Measurements from ENCODE around the gene LRMDA.
"Not testable (repeated sequence)": the region's sequence is repeated elsewhere in the genome, so short reads cannot be mapped to it uniquely, and the experiment has no call there.

The LRMDA gene

DNA sequence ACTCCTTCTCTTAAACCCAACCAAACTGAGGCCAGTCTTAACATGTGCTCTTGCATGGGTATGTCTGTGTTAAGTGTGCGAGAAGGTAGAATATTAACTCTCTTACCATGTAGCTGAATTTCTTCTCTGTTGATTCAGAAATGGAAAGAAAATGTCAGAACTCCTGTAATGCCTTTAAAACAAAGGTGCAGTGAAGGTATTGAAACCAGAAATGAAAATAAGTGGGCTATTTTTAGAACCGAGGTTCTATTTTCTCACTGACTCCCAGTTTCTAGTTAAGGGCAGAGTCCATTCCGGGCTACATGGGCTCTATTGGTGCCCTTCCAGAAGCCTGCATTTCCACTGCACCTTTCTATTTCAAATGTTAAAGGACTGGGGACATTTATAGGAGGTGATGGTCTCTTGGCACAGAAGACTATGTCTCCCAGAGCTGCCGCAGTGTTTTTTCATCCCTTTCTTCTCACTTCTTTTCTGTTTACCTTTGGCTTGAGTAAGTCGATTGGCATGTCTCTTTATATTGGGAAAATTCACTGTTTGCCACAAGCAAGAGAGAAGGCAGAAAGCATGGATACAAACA, 174.9 kb downstream of the LRMDA start:
- DNase-seq (ENCODE audit: low read depth in 2 of 2, low spot score in 1 of 2), result no peak

DNA sequence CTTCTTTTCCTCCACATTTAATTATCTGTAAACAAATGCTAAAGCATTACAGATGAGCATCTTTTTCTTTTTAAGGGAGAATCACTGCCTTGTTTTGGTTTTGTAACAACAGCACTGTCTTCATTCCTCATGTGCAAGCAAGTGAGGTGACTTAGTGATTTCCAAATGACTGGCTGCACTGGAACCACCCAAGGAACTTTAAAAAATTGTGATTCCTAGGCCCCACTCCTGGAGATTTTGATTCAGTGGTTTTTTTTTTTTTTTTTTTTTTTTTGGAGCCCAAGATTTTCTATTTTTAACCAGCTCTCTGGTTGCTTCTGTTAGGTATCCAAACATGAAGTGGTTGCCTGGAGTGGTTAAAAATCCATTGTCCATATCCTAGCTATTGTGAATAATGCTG, 176.2 kb downstream of the LRMDA start:
- no peak for DNase-seq (ENCODE audit: low read depth in 2 of 2, low spot score in 1 of 2)

DNA sequence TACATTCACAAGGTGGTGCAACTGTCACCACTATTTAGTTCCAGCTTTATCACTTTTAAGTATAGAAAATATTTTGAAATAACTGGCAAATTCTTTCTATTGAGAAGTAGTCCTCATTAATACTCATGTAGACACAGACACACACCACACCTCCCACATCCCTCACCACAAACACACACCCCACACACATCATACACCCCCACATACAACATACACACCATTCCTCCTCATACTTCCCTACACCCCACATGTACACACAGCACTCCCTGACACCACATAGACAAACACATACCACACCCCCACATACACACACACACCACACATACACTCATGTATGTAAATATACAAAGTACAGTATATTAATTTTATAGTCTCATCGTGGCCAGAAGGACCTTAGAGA, 178.8 kb downstream of the LRMDA start:
- DNase-seq (ENCODE audit: low read depth in 2 of 2, low spot score in 1 of 2), result no peak

DNA sequence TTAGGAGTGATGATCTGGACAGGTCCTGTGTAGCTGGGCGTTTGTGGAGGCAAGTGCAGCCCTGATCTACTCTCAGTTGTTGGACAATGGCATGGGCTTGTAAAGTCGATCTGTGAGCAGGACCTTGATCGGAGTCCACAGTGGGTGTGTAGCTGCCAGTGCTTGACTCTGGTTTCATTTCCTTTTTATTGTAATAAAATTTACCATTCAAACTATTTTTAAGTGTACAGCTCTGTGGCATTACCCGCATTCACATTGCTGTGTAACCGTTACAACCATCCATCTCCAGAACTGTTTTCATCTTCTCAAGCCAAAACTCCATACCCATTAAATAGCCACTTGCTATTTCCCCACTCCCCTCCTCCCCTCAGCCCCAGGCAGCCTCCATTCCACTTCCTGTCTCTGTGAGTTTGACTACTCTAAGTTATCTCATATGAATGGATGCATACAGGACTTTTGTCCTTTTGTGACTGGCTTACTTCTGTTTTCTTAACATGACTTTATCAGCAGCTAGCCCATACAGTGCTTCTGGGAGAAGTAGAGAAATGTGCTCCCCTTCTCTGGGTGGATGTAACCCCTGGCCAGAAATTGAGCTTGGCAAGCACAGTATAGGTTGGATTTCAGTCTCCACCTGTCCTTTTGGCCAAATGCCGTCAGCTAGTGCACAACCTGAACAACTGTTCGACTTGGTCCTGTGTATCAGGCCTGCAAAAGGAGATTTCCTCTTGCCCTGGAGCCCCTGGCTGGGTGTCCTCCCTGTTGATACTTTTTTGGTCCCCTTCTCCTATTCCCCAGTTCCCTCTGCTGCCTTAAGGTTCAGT, 180.0 kb downstream of the LRMDA start:
- DNase-seq (ENCODE audit: low read depth in 2 of 2, low spot score in 1 of 2), result no peak

DNA sequence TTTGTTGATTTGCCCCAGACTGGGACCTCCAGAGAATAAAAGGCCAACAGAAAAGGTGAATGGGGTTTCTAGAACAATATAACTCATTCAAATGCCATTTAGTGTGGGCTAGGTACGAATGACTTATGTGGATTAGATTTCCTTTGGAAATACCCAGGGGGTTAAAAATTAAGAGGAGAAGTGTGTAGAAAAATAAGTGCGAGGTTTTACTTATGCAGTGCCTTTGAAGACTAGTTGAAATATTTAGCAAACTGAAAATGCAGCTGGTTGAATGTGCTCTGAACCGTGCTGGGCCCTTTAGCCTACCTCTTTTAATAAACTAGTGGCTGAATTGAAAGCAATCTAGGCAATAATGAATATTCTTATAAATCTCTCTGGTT, 180.6 kb downstream of the LRMDA start:
- no peak for DNase-seq (ENCODE audit: low read depth in 2 of 2, low spot score in 1 of 2)

DNA sequence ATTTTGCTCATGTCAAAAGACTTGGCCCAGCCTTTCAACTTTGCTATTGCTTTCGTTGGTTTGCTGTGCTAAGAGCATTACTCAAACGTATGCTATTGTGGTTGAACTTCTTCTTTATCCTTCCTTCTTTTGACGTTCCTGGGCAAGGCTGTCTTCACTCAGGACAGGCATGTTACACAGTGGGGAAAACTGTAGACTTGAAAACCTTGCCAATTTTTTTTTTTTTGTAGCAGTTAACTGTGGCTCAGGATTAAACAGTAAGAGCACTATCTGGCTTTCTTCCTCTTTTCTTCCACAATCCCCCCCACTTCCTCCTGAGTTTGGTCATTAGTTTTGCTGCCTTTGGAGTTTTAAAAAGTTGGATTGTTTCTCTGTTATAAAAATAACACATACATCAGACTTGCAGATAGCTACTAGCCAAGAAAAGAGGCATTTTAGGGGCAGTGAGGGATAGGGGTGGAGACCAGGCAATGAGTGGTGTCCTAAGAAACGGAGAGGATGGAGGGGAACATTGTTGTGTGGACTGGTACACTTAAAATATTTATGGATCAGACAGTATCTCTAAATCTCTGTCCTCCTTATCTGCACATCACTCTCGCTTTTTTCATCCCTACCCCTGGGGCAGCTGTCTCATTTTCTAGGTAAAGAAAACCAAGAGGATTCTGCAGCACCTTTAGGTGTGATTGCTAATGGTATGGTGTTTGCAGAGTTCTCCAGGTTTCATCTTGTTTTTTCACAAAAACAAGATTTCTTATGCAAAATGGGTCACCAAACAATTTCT, 181.7 kb downstream of the LRMDA start:
- DNase-seq (ENCODE audit: low read depth in 2 of 2, low spot score in 1 of 2), result no peak

DNA sequence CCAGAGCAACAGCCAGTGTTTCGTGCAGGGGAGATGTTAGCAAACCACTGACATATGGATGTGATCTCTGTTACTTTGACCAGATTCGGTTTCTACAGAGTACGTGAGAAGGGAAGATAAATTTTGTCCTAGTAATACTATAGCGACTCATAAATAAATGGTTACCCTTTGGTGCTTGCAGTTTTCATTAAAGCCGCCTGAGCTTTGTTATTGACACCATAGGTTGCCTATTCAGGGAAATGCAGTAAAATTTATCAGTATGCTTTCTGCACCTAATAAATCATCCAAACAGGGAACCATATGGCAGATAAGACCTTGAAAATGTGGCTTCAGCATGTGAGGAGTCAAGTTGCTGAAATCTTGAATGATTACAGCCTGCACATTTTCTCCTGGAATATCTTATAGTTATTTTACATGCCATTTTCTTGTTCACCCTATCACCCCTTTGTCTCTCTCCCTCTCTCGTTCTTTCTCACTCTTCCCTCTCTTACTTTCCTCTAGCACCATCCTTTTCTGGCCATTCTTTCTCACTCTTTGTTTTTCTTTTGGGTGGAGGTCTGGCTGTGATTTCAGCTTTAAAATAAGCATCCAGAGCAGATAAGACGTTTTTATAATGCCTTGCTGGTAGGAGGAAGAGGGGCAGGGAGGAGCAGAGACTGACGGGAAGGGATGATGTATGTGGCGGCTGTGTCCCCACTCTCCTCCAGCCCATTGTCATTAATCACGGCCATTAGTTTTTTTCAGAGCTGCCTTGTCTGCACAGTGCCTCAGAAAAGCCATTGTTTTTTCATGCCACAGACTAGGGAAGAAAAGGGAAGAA, 182.5 kb downstream of the LRMDA start:
- DNase-seq (ENCODE audit: low read depth in 2 of 2, low spot score in 1 of 2), result no peak

DNA sequence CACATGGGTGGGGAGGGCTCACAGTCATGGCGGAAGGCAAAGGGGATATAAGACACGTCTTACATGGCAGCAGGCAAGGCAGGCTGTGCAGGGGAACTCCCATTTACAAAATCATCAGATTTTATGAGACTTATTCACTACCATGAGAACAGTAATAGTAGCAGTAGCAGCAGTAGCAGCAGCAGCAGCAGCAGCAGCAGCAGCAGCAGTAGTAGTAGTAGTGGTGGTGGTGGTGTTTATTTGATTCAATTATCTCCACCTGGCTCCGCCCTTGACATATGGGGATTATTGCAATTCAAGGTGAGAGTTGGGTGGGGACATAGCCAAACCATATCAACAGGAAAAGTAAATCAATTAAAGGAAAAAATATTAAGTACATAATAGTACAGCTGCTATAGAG, 184.7 kb downstream of the LRMDA start:
- no peak for DNase-seq (ENCODE audit: low read depth in 2 of 2, low spot score in 1 of 2)

DNA sequence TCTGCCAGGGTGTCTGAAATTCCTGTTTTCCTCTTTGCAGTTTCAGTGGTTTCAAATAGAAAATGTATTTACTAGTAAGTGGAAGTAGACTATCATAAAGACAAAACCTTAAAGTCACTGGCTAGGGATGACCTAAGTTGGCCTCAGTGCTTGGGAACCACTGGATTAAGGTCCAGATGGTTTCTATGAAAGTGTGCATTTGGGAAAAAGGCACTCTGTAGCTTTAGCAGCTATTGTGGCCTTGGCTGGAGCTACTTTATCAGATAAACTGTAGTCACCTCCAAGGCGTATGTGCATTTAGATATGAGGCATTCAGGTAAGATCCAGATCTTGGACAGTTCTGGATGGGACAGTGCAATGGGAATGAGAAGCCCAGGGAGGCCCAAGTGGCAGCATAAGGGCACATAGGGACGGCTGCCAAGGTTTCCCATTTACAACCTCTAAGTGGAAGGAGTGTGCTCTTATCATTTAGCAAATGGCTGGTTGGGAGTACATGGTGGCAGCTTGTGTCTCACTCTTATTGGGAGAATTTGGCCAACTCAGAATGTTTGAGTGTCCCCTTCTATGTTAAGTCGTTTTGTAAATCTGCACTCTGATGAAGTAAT, 185.6 kb downstream of the LRMDA start:
- DNase-seq (ENCODE audit: low read depth in 2 of 2, low spot score in 1 of 2), result no peak

DNA sequence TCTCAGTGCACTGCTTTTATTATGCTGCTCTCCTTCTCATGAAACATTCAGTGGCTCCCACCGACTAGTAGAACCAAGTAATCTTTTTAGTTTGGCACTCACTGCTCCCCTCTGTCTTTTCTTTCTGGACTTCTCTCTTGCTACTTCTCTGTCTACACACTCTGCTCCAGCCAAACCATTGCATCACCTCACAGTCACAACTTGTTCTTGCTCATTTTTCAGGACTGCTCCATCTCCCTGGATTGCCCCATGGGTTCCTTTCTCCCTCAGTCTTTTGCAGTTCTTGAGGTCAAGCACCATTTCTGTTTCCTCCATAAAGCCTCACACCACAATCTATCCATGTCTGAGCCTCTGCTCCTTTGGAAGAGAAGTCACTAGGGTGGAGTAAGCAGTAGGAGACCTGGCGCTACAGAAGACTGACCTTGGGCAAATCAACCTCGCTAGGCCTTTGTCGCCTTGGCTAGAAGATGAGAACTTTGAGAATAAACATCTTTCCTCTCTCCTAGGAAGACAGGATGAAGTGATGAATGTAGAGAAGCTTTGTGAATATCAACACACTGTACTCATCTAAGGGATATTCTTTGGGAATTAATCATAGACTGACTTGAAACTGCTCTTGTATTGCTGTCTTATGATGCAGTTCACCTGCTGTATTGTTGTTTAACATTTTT, 186.2 kb downstream of the LRMDA start:
- no peak for DNase-seq (ENCODE audit: low read depth in 2 of 2, low spot score in 1 of 2)

DNA sequence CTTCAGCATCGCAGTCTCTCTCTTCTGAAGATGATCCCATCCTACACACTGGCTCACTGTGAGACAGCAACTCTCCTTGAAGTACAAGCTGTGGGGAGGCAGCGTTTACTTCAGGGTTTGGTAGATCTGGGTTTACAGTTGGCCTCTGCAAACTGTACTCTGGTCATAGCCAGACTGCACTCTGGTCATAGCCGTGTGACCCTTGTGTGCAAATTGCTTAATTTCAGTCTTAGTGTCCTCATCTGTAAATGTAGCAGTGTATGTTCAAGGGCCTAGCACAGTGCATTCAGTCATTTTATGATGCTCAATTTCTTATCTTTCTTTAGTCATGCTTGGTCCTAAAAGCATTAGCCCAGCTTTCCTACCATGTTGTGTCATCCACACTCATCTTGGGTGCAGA, 188.2 kb downstream of the LRMDA start:
- no peak for DNase-seq (ENCODE audit: low read depth in 2 of 2, low spot score in 1 of 2)

DNA sequence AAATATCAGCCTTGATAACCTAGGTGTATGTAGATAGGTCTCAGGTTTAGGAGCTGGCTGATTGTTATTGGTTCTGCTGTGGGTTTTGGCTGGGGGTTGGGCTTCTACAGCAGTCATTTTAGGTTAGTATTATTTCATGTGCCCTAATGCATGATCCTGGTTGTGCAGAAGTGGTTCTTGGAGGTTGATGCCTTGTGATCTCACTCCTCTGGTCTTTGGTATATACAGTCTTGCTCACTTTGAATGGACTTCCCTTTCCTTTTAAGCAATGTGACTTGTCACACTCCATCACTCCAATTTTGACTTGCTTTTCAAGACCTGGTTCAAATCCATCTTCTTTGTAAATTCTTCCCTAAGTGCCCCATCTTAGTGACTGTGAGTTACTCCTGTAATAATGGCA, 188.9 kb downstream of the LRMDA start:
- DNase-seq (ENCODE audit: low read depth in 2 of 2, low spot score in 1 of 2), result no peak

DNA sequence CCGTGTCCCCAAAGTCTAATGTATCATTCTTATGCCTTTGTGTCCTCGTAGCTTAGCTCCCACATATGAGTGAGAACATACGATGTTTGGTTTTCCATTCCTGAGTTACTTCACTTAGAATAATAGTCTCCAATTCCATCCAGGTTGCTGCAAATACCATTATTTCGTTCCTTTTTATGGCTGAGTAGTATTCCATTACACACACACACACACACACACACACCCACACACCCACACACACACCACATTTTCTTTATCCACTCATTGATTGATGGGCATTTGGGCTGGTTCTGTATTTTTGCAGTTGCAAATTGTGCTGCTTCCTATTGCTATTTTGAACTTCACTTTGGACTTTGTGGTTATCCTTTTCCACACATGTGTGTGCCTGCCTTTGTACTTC, 189.6 kb downstream of the LRMDA start:
- not testable (repeated sequence) for DNase-seq (ENCODE audit: low read depth in 2 of 2, low spot score in 1 of 2)

DNA sequence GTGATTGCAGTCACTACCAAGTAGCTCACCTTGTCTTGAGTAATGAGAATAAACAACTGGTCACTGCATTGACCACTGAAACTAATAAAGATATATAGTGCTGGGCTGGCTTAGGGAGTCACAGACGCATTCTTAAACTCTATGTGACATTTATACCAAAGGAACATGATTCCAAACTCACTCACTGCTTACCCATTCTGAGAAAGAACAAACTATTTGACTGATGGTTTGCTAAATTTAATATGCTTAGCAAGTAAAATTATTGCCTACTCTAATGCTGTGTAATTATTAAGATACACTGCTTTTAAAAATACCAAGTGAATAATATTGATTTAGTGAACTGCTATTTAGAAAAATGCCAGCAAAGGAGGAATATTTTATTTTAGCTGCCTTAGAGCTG, 191.1 kb downstream of the LRMDA start:
- DNase-seq (ENCODE audit: low read depth in 2 of 2, low spot score in 1 of 2), result no peak

DNA sequence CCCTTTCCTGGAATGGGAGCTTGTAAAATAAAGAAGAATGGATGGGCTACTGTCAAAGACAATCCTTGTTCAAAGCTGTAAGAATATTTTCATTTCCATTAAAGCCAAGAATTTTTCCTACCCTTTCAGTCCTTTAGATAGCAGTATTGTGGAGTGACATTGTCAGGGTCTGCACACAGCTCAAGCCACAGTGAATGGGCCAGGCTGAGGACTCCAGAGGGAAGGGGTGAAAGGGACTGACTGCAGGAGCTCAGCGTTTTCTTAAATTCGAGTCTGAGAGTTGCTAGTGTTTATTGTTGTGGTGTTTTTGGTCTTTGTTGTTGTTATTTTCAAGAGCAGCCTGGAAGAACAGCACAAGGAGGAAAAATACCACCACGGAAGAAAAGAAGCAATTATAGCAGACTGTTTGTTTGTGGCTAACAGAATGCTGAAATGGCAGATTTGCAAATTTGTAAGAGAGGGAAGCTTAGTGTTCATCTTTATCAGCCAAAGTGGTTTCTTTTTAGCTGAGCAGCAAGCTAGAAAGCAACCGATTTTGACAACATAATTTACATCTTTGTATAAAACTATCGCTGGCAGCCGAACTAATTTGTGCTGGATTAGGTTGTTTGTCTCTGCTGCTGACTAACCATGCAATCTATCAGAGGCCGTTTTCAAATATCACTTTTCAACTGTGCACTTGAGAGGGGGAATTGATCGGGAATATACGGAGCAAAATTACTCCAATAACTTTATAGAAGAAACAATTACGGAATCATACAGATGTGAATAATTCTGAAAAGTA, 192.1 kb downstream of the LRMDA start:
- no peak for DNase-seq (ENCODE audit: low read depth in 2 of 2, low spot score in 1 of 2)

DNA sequence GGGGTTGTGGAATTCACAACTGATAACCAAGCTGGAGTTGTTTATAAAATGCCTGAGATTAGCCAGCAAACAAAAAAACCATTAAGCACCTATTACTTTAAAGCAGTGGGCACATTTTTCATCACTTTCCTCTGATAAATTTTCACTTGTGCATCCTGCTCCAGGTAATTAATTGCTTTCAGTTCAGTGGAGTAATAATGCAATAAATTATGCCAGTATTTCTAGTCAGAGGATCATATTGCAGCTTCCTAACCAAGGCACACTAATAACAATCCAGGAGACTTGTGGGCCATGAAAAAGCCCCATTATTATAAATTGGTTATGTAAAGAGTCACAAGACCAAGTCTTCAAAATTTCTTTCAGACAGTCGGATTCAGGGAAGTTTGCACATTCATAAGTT, 193.2 kb downstream of the LRMDA start:
- no peak for DNase-seq (ENCODE audit: low read depth in 2 of 2, low spot score in 1 of 2)

DNA sequence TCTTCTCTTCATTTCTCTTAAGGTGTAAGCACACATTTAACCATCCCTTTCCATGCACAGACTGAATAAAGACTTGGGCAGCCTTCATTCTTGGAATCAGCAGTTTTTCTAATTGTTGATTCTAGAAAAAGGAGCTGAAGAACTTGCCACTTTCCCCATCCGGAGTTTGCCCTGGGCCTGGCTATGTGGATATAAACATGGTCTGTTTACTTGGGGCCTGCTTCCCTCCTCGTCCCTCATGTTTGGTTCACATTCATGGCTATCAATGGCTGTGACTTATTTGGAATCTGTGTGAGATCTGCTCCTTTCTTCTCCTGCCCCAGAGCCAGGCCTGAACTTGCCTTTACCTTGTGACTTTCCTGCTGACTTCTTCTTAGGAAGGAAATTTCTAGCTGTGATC, 199.3 kb downstream of the LRMDA start:
- no peak for DNase-seq (ENCODE audit: low read depth in 2 of 2, low spot score in 1 of 2)

DNA sequence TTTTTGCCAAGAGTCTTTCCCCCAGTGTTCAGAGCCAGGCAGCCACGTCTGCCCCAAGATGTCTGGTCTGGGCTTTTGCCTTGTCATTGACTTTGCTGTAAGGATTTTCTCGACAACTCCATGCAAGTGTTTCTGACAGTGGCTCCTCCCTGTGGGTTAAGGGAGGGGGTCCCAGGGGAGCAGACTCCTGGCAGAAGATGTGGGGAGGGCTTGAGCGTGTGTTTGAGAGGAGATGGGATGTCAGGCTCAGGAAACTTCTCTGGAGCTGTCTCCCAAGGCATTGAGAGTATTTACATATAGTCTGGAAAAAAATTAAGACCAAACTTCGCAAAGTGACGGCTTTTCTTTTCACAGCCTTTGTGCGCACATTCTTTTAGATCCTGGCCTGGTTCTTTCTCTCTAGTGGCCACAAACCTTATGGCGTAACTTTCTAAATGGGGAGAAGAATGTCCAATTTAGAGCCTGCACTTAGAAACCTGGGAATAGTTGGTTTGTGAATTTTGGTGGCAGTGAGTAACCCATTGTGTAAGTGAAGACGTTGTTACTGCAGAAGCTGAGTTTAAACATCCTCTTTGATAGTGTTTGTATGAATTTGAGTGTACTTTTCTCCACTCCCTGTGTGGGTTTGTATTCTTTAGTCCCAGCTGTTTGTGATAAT, 201.5 kb downstream of the LRMDA start:
- DNase-seq (ENCODE audit: low read depth in 2 of 2, low spot score in 1 of 2), result no peak

DNA sequence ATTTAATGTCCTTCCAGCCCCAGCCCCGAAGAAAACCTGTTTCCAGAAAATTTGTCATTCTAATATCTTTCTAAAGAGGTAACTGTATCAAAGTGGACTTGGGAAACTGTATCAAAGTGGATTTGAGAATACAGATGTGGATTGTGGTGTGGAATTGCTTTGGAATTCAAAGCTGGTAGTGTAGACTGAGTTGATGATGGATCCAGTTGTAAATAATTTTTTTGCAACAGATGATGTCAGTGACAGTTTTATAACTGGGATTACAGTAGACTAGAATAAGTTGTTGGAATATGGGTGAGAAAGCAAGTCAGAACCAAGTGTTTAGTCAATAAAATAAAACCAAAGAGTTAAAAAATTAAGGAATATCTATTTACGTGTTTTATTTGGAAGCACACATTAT, 202.1 kb downstream of the LRMDA start:
- DNase-seq (ENCODE audit: low read depth in 2 of 2, low spot score in 1 of 2), result no peak

All from stimulated activated CD8-positive, alpha-beta memory T cell treated with anti-CD3 and anti-CD28 coated beads, Interleukin-4, amount 100 ng/mL, for 1 hour (primary cell).